ENCODE data around the gene HSPB8. TPM values are rescaled to one million over a fixed set of nuclear protein-coding genes. Genes with fewer than 3 reads are reported as not detected.
"Not testable (repeated sequence)": the region's sequence is repeated elsewhere in the genome, so short reads cannot be mapped to it uniquely, and the experiment has no call there.

Gene HSPB8
- total RNA-seq, 1 donor from 2014 or later, result 237 TPM

- DNase-seq (ENCODE audit: low read depth), result no peak
Measured at GRCh38 chr12:119204671-119205285, 26.0 kb downstream of the HSPB8 start.

GRCh38 chr12:119206348-119207062 is 27.8 kb downstream of the HSPB8 start:
- no peak for DNase-seq (ENCODE audit: low read depth)

GRCh38 chr12:119207063-119207560 is 28.4 kb downstream of the HSPB8 start:
- DNase-seq (ENCODE audit: low read depth), result no peak

GRCh38 chr12:119208626-119209061 is 29.9 kb downstream of the HSPB8 start:
- DNase-seq (ENCODE audit: low read depth), result peak; percentile 43

GRCh38 chr12:119211884-119212283 is 33.2 kb downstream of the HSPB8 start:
- DNase-seq (ENCODE audit: low read depth), result no peak

- no peak for DNase-seq (ENCODE audit: low read depth)
Measured at GRCh38 chr12:119216084-119216483, 37.4 kb downstream of the HSPB8 start.

- not testable (repeated sequence) for DNase-seq (ENCODE audit: low read depth)
Measured at GRCh38 chr12:119218875-119219274, 40.1 kb downstream of the HSPB8 start.

- no peak for DNase-seq (ENCODE audit: low read depth)
Measured at GRCh38 chr12:119222222-119222951, 43.7 kb downstream of the HSPB8 start.

GRCh38 chr12:119225454-119225853 is 46.7 kb downstream of the HSPB8 start:
- no peak for DNase-seq (ENCODE audit: low read depth)

GRCh38 chr12:119227292-119227691 is 48.6 kb downstream of the HSPB8 start:
- DNase-seq (ENCODE audit: low read depth), result no peak

- no peak for DNase-seq (ENCODE audit: low read depth)
Measured at GRCh38 chr12:119229205-119229604, 50.5 kb downstream of the HSPB8 start.

- peak; percentile 16 for DNase-seq (ENCODE audit: low read depth)
Measured at GRCh38 chr12:119229837-119230236, 51.1 kb downstream of the HSPB8 start.

- no peak for DNase-seq (ENCODE audit: low read depth)
Measured at GRCh38 chr12:119230807-119231206, 52.1 kb downstream of the HSPB8 start.

GRCh38 chr12:119231774-119232173 is 53.0 kb downstream of the HSPB8 start:
- no peak for DNase-seq (ENCODE audit: low read depth)

GRCh38 chr12:119235197-119235751 is 56.5 kb downstream of the HSPB8 start:
- DNase-seq (ENCODE audit: low read depth), result no peak

GRCh38 chr12:119236372-119236771 is 57.6 kb downstream of the HSPB8 start:
- no peak for DNase-seq (ENCODE audit: low read depth)

GRCh38 chr12:119239040-119239439 is 60.3 kb downstream of the HSPB8 start:
- no peak for DNase-seq (ENCODE audit: low read depth)

GRCh38 chr12:119241049-119241448 is 62.3 kb downstream of the HSPB8 start:
- no peak for DNase-seq (ENCODE audit: low read depth)

GRCh38 chr12:119241580-119242169 is 62.9 kb downstream of the HSPB8 start:
- DNase-seq (ENCODE audit: low read depth), result no peak

All from myocyte (in vitro differentiated cells).